Fibroblast of mammary gland (primary cell): ENCODE data around the gene TMEM167B.
"Not testable (repeated sequence)": the region's sequence is repeated elsewhere in the genome, so short reads cannot be mapped to it uniquely, and the experiment has no call there.

Experiments
- DNase-seq: peaks from one replicate; pipeline ENCODE4 v3.0.0-alpha.2; 2010; ENCODE audit warnings: low read depth
- H3K4me3 ChIP-seq: 2 replicates; pipeline ENCODE4 v1.5.1; 2011; ENCODE audit warnings: low read depth, mild to moderate bottlenecking, low read length, moderate library complexity; ENCODE audit not compliant: control insufficient read depth
- CTCF ChIP-seq: conservative IDR thresholded peaks from 2 replicates; pipeline ENCODE4 v1.5.1; 2011; ENCODE audit warnings: low read depth, low read length, inconsistent platforms; ENCODE audit not compliant: control insufficient read depth, insufficient read depth

TMEM167B gene

GRCh38 chr1:109135940-109136339 is 45.4 kb downstream of the TMEM167B start:
- no peak for DNase-seq
- no peak for TF ChIP-seq CTCF

GRCh38 chr1:109136766-109137165 is 46.2 kb downstream of the TMEM167B start:
- no peak for TF ChIP-seq CTCF
- DNase-seq: no peak
- H3K4me3 ChIP-seq: no peak overlapping the region

More at GRCh38 chr1:109135940-109136339, 45.4 kb downstream of the TMEM167B start:
- no peak overlapping the region for H3K4me3 ChIP-seq

GRCh38 chr1:109137958-109138357 is 47.4 kb downstream of the TMEM167B start:
- no peak for DNase-seq

GRCh38 chr1:109138358-109138757 is 47.8 kb downstream of the TMEM167B start:
- no peak overlapping the region for H3K4me3 ChIP-seq
- DNase-seq: no peak

More at GRCh38 chr1:109137958-109138357, 47.4 kb downstream of the TMEM167B start:
- no peak overlapping the region for H3K4me3 ChIP-seq
- no peak for TF ChIP-seq CTCF

GRCh38 chr1:109140392-109140791 is 49.8 kb downstream of the TMEM167B start:
- no peak overlapping the region for H3K4me3 ChIP-seq
- no peak for DNase-seq
- TF ChIP-seq CTCF: no peak

More at GRCh38 chr1:109138358-109138757, 47.8 kb downstream of the TMEM167B start:
- TF ChIP-seq CTCF: no peak

- no peak for TF ChIP-seq CTCF
- no peak for DNase-seq
- no peak overlapping the region for H3K4me3 ChIP-seq
These were observed 51.7 kb downstream of the TMEM167B start for GRCh38 chr1:109142260-109142659.

GRCh38 chr1:109142725-109143124 is 52.2 kb downstream of the TMEM167B start:
- DNase-seq: not testable (repeated sequence)

More at GRCh38 chr1:109142725-109143124, 52.2 kb downstream of the TMEM167B start:
- not testable (repeated sequence) for H3K4me3 ChIP-seq
